HG03103 (cell line): Measurements from ENCODE around the gene CNIH3.
"Not testable (repeated sequence)": the region's sequence is repeated elsewhere in the genome, so short reads cannot be mapped to it uniquely, and the experiment has no call there.

ENCODE experiments used
- ATAC-seq: cut with Tn5 transposase; IDR thresholded peaks from one replicate; pipeline ENCODE4 v1.9.1; 2021; ENCODE audit warnings: low read depth; ENCODE audit not compliant: unreplicated experiment

The CNIH3 gene

DNA sequence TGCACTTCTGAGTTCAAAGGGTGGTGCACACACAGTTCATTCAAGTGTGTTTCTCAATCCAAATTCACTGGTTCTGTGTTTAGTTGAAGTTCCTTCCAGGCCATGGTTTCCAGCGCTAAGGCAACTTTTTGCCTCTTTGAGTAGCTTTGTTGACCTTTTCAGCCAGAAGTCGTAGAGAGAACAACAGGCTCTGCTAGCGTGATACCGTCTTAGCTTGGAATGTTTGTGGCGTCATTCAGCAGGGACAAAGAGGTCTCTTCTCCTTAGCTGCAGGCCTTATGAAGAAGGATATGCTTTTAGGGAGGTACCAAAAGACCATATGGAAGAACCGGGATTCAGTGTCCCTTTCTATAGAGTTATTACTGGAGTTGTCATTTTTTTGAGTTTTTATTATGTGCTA is 65.7 kb downstream of the CNIH3 start:
- no peak for ATAC-seq

DNA sequence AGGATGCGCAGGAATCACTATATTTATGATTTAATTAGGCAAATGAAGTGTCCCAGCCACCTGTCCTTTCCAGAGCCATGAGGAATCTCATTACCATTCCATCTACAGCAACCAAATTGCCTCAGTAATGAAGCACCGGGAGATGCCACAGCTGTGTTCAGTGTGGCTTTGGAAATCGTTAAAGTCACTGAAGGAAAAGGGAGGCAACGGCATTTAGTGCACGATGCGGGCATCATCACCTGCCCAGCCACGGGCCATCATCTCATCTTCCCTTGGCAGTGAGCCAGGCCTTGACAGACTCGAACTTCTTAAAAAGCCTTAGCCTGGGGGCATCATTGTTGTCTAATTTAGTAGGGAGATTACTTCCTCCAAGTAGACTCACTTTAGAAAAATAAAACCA is 67.8 kb downstream of the CNIH3 start:
- ATAC-seq: no peak

DNA sequence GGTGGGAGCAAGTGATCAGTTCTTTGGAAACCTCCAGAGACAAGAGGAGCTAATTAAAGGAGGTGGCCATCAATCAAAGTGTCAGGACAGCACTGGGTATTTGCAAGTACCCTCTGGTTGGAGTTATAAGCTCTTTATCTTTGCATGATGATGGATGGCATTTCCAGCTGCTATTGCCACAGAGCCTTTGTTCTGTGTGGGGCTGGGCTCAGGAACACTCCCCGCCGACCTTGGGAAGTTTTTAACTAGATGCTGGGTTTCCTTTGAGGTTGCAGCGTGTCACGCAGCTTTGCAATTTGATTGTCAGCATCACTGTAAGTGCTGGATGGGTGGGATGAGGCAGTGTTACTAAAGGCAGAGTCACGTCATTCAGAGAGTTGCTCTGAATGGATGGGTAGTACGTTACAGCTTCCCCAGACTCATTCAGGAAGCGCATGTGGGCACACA is 68.9 kb downstream of the CNIH3 start:
- ATAC-seq: no peak

DNA sequence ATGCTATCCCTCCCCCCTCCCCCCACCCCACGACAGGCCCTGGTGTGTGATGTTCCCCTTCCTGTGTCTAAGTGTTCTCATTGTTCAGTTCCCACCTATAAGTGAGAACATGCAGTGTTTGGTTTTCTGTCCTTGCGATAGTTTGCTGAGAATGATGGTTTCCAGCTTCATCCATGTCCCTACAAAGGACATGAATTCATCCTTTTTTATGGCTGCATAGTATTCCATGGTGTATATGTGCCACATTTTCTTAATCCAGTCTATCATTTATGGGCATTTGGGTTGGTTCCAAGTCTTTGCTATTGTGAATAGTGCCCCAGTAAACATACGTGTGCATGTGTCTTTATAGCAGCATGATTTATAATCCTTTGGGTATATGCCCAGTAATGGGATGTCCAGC is 70.0 kb downstream of the CNIH3 start:
- not testable (repeated sequence) for ATAC-seq

DNA sequence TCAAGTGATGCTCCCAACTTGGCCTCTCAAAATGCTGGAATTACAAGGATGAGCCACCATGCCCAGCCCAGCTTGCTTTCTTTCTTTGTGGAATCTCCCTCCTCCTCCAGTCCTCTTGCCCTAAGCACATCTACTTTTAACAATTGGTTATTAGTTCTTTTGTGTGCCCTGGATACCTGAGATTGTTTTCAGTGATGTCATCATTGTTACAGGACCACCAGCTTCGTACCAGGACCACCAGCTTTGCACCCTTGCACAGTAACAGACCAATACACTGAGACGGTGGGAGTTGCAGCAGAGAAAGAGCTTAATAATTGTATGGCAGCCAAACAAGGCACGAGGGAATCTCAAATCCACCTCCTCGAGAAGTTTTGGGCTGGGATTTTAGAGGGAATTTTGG is 71.3 kb downstream of the CNIH3 start:
- ATAC-seq: no peak

DNA sequence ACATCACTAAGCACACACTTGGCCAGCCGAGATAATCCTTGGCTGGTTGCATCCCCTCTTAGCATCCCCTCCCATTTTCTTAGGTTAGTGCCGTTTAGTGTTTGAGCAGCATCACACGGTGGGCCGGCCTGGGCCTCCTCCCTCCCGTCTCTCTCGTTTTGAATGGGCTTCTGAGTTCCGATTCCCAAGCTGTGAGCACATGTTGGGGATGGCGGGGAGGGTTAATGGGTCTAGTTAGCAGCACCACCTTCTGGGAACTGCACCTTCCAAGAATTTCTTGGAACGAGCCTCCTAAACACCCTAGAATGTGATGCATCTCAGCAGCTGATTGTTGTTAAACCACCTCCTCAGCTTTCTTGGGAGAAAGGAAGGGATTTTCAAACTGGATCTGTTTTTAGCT is 73.3 kb downstream of the CNIH3 start:
- ATAC-seq: no peak

DNA sequence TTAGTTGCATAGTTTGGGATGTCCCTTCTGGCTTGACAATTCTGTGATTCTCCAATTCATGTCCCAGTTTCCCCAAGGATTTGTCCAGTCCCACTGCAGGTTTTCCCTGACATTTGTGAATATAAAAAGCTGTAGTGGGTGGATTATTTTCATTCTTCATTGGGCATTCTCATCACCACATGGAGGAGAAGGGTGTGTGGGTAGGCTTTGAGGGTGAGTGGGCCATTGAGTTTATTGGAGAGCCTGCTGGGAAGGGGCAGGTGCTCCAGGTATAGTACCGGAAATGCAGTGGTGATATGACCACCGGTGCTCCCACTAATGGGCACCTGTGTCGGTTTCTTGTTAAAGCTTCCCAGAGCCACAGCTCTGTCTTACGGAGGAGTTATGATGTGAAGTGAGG is 74.5 kb downstream of the CNIH3 start:
- ATAC-seq: no peak

DNA sequence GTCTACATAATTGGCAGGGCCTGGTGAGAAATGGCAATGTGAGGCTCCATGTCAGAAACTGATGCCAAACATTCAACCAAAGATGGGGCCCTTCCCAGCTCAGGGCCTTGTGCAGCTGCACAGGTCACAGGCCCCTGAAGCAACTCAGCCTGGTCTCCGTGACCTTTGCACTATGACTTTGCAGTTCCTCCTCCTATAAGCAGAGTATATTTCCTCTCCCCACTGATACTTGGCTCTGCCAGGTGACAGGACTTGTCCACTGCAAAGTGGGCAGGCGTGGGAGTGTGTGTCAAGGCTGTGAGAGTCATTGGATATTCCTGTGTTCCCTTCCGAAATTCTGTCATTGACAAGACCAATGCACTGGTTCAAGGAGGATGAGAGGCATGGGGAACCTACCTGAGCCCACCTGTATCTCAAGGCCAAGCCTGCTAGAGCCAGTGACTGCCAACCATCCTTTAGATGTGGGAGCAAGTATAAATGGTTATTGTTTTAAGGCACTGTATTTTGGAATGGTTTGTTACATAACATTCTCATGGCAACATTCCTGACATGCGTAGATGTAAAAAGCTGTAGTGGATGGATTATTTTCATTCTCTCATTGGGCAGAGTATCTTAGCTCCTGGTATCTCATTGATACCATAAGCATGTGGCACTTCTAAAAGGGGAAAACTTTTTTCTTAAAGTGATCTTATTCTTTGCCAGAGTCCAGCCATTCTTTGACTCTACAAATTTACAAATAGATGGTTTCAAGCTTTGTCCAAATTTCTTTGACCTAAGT is 75.2 kb downstream of the CNIH3 start:
- ATAC-seq: no peak

DNA sequence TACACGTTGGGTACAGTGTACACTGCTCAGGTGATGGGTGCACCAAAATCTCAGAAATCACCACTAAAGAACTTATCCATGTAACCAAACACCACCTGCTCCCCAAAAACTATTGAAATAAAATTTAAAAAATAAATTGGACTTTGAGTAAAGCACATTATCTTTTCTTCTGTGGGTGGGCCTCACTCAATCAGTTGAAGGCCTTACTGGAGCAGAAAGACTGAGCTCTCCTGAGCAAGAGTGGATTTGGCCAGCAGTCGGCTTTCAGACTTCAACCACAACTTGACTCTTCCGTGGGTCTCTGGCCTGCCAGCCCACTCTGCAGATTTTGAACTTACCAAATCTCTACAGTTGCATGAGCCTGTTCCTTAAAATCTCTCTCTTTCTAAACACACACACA is 78.9 kb downstream of the CNIH3 start:
- no peak for ATAC-seq

DNA sequence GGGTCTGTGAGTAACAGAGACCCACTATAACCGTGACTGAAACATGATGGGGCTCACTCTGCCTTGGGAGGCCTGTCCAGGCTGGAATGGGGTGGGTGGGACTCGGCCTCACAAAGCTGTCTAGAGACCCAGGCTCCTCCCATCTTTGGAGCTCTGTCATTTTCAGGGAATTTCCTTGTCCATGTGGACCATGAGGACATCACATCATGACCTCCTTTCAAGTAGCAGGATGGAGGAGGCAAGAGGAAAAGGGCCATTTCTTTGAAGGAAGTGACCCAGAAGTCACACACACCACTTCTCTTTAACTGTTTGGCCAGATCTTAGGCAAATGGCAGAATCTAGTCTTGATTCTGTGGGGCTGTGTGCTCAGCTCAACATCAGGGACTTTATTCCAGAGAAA is 79.9 kb downstream of the CNIH3 start:
- no peak for ATAC-seq

DNA sequence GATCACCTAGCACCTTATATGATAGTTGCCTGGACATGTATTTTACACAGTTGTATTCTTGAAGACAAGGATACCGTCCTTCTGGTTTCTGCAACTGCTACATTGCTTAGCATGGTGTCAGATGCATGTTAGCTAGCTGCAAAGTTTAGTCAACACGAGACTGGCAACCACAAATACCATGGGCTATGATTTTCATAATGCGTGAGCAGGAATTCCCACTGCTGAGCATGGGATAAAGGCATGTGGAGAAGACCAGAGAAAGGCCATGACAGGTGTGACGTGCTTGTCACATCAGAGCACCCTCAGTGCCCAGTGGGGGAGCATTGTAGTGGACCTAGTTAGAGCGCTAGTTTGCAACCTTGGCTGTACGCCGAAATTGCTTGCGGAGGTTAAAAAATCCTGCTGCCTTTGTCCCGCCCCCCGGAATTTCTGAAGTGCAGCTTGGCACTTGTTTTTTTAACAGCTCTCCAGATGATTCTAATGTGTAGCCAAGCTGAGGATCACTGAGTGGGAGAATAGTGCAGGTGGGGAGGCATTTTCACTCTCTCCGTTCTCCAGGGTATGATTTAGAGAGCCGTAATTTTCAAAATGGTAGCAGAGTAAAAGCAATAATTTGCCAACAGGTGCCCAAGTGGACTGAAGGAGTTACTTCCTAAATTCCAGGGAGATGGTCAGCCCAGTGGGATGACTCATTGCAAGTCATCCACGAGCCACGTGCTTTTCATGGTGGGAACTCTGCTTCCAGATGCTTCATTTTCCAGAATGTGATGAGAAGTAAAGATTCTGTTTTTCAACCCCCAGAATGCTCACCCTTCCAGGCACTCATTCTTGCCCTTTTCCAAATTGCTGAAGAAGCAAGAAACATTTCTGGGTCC is 81.0 kb downstream of the CNIH3 start:
- ATAC-seq: no peak

DNA sequence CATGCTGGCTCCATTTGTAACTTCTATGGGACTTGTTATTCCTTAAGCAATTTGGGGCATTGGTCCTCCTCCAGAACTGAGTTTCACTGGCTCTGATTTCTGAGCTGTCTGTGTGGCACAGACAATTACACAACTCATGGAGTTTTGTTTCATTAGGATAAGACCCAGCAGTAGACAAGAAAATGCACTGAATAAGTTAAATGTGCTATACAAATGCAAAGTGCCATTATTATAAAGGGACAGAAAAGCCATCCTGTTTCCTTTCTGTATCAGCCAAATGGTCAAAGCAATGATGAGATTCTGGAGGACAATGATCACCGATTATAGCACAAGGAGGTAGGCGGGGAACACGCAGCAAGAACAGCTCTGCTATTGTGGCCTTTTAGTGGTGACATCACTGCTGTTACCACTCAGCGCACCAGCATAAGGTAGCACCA is 81.9 kb downstream of the CNIH3 start:
- no peak for ATAC-seq

DNA sequence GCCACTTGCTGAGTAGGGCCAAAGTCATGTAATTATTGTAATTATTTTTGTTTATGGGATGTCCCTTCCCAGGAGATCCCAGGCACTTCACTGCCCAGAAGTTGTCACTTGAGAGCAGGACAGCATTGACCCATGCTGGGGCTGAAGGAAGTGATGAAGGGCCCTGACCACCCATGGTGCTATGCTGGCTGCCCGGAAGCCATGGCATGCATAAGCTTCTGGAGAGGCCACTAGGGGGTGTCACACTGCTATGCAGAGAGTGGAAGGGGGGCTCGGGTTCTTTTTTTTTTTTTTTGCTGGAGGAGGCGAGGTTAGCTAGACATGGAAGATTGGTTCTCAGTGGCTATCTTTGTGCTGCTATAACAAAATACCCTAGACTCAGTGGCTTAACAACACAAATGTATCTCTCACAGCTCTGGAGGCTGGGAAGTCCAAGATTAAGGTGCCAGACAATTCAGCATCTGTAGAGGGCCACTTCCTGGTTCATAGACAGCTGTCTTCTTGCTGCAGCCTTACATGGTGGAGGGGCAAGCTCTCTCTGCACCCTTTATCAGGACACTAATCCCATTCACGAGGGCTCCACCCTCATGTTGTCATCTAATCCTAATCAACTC is 84.9 kb downstream of the CNIH3 start:
- ATAC-seq: no peak

DNA sequence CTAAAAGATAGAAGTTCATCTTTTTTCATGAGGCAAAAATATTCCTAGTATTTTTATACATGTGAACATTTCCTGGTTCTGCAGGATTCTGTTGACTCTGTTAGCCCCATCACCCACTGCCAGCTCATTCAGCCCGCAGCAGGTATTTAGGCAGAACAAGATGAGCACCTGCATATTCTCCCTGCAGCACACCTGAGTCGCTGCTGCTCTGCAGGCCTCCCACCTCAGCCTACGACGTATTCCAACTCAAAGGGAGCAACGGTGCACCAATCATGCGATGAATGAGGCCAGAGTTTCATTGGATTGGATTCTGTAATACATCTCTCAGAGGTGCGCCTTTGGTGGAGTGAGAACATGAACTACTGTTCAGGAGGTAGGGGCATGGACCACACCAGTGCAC is 87.6 kb downstream of the CNIH3 start:
- no peak for ATAC-seq

DNA sequence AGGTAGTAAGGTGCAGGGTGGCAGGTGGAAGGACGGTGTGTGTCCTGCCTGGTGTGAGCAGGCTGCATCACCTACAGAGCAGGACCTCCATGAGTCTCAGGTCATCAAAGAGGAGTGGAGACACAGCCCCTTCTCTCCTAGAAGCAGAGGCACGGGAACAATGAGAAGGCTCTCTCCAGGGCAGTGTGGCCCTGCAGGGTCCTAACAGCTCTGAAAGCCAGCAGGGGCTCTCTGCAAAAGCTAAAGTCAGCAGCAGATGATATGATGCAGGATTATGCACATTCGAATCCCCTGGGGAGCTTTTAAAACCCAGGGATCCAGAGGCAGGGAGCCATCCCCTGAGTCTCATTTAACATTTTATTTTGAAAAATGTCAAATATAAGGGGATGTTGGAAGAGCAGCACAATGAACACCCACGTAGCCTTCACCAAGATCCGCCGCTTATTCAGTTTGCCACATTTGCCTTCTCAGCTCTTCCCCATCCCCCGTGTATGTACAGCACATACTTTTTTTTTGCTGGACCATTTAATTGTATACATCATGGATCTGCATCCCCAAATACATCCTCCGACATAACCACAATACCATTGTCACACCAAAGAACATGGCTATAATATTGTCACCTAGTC is 88.1 kb downstream of the CNIH3 start:
- no peak for ATAC-seq

DNA sequence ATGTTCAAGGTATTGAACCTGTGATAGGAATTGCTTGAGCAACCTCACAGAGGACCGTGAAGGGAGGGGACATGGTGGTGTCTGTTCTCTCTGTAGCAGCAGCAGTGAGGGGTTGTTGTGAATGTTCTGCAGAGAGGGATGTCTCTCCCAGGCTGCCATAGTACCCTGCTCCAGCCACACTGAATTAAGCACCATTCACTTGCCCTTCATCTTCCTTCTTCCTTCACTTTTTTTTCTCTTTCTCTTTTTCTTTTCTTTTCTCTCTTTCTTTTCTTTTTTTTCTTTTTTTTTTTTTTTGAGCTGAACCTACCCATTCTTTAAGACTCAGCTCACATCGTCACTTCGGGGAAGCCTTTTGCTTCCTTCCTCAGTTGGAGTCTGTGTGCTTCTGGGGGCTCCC is 89.5 kb downstream of the CNIH3 start:
- ATAC-seq: no peak

DNA sequence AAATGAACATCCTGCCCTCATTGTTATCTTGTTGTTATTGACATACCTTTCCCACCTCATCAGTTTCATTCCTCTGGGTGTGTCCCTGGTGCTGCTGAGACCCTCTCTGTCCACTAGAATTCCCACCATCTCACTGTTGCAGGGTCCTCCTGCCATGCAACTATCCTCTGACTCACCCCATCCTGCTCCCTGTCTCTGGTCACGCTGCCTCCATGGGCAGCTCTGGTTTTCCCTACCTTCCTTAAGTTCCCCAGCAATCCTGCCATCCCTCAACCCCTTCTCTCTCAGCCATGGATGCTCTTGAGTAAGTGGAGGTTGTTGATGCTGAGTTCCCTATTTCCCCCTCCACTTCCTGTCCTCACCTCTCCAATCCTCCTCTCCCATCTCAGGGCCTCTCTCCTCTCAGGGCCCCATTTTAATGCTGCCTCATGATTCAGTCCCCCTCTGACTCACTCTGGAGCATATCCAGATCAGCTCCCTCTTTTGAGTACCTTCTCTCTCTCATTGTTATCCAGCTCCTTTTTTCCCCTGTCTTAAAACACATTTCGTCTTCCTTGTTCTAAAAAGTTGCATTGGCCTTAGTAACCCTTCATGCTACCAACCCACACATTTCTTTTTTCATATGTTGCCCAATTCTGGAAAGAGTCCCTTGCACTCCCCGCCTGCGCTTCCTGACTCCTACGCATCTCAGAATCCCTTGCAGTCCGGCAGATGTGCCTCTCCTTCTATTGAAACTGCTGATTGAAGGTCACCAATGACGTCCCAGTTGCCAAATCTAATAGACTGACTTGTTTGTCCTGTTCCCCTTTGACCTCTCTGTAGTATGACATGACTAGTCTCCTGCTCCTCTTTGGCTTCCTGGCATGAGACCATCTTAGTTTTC is 92.0 kb downstream of the CNIH3 start:
- ATAC-seq: no peak

DNA sequence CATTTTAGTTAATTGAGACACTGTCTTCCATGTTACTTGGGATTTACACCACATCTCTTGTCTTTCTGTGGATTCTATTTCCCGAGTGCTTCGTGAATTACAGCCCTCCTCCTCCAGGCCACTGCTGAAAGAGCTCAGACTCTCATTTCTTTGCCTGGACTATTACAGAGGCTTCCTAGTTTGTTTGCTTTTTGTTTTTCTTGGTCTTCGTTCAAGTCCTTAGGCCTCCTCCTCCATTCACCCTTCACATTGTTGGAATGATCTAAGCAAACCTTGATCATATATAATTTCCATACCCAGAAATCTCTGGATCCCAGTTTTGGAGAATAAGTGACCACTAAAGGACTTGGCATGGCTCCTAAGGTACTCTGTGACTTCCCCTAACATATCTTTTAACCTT is 94.1 kb downstream of the CNIH3 start:
- no peak for ATAC-seq

DNA sequence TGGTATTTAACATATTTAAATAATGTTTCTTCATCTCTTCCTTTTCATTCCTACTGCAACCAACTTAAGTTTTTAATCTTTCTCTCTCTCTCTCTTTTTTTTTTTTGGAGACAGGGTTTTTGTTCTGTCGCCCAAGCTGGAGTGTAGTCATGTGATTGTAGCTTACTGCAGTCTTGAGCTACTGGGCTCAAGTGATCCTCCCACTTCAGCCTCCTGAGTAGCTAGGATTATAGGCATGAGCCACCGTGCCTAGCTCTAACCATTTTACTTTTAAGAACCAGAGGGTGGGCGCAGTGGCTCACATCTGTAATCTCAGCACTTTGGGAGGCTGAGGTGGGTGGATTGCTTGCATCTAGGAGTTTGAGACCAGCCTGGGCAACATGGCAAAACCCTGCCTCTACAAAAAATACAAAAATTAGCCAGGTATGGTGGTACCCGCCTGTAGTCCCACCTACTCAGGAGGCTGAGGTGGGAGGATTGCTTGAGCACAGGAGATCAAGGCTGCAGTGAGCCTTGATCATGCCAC is 95.2 kb downstream of the CNIH3 start:
- ATAC-seq: not testable (repeated sequence)

DNA sequence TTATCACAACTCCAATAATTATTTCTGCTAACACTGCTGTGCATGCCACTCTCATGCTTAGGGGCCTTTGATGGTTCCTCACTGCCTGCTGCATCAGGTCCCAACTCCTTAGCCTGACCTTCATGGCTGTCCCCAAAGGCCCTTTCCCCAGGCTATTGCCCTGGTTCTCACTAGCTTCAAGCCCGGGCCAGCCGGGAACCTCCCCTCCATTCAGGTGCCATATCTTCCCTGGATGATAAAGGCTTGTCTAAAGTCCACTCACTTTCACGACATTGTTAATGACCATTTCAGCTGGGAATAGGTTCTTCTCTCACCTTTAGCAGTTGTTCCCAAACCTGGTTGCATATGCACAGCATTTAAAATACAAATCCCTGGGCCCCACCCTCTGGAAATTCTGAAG is 95.8 kb downstream of the CNIH3 start:
- no peak for ATAC-seq
